Calu3 (cell line): ENCODE measurements around the gene RNMT. TPM values are rescaled to one million over a fixed set of nuclear protein-coding genes. Genes with fewer than 3 reads are reported as not detected.

Experiments
- BruUV-seq: library from RNA; stranded (reverse); fragments of 400-500 nt; replicated peaks from 2 replicates; lab custom pipeline; 2021; lab: Mats Ljungman, UMichigan
- CTCF ChIA-PET: fragments of 300-600 bp; sonication (Branson Sonifier 250); formaldehyde crosslinking; loops from one replicate; lab custom pipeline; 2022; ENCODE audit warnings: antibody characterized with exemption; lab: Charles Lee
- DNase-seq: peaks from one replicate; pipeline ENCODE4 v3.0.0; 2022
- H3K27ac Mint-ChIP-seq: one replicate; pipeline ENCODE4 v1.8.0; 2022; ENCODE audit warnings: mixed read lengths; ENCODE audit not compliant: unreplicated experiment
- H3K27me3 Mint-ChIP-seq: one replicate; pipeline ENCODE4 v1.8.0; 2022; ENCODE audit warnings: mixed read lengths; ENCODE audit not compliant: unreplicated experiment
- H3K36me3 Mint-ChIP-seq: one replicate; pipeline ENCODE4 v1.8.0; 2022; ENCODE audit warnings: mild to moderate bottlenecking, moderate library complexity, mixed read lengths; ENCODE audit not compliant: insufficient read depth, unreplicated experiment
- H3K4me1 Mint-ChIP-seq: one replicate; pipeline ENCODE4 v1.8.0; 2022; ENCODE audit warnings: mild to moderate bottlenecking, low read depth, mixed read lengths; ENCODE audit not compliant: unreplicated experiment
- H3K4me3 Mint-ChIP-seq: one replicate; pipeline ENCODE4 v1.8.0; 2022; ENCODE audit warnings: mild to moderate bottlenecking, low read depth, moderate library complexity, mixed read lengths; ENCODE audit not compliant: unreplicated experiment
- H3K9me3 Mint-ChIP-seq: one replicate; pipeline ENCODE4 v1.8.0; 2022; ENCODE audit warnings: low read depth, mixed read lengths; ENCODE audit not compliant: unreplicated experiment
- intact Hi-C: fragments of 100-400 bp; cut with micrococcal nuclease; formaldehyde crosslinking; loops from one replicate; pipeline ENCODE4 v1.10.0; 2022; ENCODE audit not compliant: unreplicated experiment
- total RNA-seq: library from RNA; stranded (reverse); gene quantifications from 2 replicates; pipeline ENCODE4 v1.2.3, GENCODE V29; 2022
- TF ChIP-seq, protein P1 (sequence below): fragments of 200-600 bp; IDR thresholded peaks from one replicate; pipeline ENCODE4 v1.8.0; 2022; ENCODE audit warnings: antibody characterized with exemption; ENCODE audit not compliant: unreplicated experiment

Gene RNMT
- total RNA-seq, 1 experiment from 2014 or later: 42.9 TPM

DNA sequence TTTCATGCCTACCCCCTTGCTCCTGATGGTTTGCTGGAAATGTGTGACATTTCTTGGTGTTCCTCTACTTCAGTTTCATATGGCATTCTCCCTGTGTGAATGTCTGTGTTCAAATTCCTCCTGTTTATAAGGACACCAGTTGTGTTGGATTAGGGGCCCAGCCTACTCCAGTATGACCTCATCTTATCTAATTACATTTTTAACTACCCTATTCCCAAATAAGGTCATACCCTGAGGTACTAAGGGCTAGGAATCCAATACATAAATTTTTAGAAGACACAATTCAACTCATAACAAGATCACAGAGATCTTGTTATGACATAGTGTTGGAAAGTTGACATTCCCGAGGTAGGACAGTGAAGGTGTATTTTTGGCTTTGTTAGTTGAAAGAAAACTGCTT lies 5.6 kb upstream of the RNMT start:
- BruUV-seq: no TSS peak
- Mint-ChIP-seq H3K27ac (no peak overlapping the region), H3K4me3 (no peak overlapping the region), H3K4me1 (peaks cover 28% of the 10 kb centered on the region), H3K27me3 (no peaks in the 10 kb centered on the region), H3K9me3 (peaks cover 2% of the 10 kb centered on the region), H3K36me3 (peaks cover 18% of the 10 kb centered on the region)
- TF ChIP-seq, protein P1, sequence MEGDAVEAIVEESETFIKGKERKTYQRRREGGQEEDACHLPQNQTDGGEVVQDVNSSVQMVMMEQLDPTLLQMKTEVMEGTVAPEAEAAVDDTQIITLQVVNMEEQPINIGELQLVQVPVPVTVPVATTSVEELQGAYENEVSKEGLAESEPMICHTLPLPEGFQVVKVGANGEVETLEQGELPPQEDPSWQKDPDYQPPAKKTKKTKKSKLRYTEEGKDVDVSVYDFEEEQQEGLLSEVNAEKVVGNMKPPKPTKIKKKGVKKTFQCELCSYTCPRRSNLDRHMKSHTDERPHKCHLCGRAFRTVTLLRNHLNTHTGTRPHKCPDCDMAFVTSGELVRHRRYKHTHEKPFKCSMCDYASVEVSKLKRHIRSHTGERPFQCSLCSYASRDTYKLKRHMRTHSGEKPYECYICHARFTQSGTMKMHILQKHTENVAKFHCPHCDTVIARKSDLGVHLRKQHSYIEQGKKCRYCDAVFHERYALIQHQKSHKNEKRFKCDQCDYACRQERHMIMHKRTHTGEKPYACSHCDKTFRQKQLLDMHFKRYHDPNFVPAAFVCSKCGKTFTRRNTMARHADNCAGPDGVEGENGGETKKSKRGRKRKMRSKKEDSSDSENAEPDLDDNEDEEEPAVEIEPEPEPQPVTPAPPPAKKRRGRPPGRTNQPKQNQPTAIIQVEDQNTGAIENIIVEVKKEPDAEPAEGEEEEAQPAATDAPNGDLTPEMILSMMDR: no peak
- no peak for DNase-seq
- CTCF ChIA-PET: no interaction called here
- intact Hi-C loops: no loop called here

DNA sequence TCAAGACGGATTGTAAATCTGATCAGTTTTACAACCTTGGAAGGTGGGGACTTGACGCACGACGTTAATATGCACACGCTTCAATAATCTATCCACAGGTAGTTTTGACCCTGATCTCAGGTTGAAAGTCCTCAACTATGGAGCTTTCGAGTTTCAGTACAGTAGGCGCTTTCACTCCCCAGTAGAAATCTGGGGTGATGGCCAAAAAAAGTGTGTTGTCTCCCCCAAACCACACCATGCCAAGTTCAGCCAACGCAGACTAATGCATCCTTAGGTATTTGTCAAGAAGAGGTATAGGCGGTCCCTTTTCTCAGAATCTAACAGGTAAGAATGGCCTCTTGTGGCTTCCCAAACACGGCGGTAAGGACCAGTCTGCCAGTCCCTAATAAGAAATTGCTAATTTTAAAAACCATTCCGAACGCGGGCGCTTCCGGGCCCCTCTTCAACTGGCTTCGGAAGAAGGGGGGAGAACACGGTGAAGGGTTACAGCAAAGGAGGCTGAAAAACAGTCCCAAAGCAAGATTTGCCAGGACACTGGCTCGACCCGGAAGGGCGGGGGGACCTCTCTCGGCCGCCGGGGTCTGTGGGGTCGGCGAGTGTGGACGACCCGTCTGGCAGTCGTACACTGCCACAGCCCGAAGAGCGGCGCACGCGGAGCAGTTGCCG lies 774 bp upstream of the RNMT start:
- CTCF ChIA-PET: interaction anchor here (0.8 kb wide), 1 partner anchor 13 kb away, joined by 5 read pairs; no protein-coding TSS in a partner anchor
- peaks cover 31% of the 10 kb centered on the region for H3K4me1 Mint-ChIP-seq
- H3K9me3 Mint-ChIP-seq: no peaks in the 10 kb centered on the region
- H3K27me3 Mint-ChIP-seq: no peaks in the 10 kb centered on the region
- DNase-seq: no peak
- intact Hi-C loops: loop anchor here (2.0 kb wide), 2 partner anchors 15 to 75 kb away; no protein-coding TSS in a partner anchor
- TSS peak; percentile 52 for BruUV-seq
- TF ChIP-seq, protein P1: no peak
- peak overlapping the region; percentile 79 for H3K4me3 Mint-ChIP-seq
- H3K36me3 Mint-ChIP-seq: peaks cover 43% of the 10 kb centered on the region
- peak overlapping the region; percentile 93 for H3K27ac Mint-ChIP-seq

DNA sequence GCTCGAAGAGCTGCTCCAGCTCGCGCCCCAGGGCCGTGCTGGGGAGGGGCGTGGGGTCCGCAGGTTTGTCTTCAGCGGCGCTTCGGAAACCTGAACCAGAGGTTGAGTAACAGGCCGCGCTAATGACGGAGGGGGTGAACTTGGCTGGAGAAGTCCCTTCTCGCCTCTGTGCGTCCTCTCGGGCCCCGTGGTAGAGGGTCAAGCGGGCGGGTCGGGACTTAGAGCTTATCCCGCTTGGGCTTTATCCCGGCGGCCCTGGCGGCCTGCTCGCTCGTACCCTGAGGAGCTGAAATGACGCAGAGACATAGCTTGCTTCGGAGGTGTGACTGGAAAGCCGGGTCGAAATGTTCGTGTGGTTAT lies 479 bp downstream of the RNMT start:
- peaks cover 54% of the 10 kb centered on the region for H3K36me3 Mint-ChIP-seq
- H3K9me3 Mint-ChIP-seq: no peaks in the 10 kb centered on the region
- TF ChIP-seq, protein P1: no peak
- CTCF ChIA-PET: interaction anchor here (0.9 kb wide), 1 partner anchor 73 kb away, joined by 3 read pairs; no protein-coding TSS in a partner anchor
- H3K4me1 Mint-ChIP-seq: peaks cover 31% of the 10 kb centered on the region
- BruUV-seq: no TSS peak
- intact Hi-C loops: loop anchor here (2.0 kb wide), 2 partner anchors 16 to 74 kb away; no protein-coding TSS in a partner anchor
- H3K27ac Mint-ChIP-seq: peak overlapping the region; percentile 90
- peak overlapping the region; percentile 79 for H3K4me3 Mint-ChIP-seq
- H3K27me3 Mint-ChIP-seq: no peaks in the 10 kb centered on the region
- peak; percentile 45 for DNase-seq

DNA sequence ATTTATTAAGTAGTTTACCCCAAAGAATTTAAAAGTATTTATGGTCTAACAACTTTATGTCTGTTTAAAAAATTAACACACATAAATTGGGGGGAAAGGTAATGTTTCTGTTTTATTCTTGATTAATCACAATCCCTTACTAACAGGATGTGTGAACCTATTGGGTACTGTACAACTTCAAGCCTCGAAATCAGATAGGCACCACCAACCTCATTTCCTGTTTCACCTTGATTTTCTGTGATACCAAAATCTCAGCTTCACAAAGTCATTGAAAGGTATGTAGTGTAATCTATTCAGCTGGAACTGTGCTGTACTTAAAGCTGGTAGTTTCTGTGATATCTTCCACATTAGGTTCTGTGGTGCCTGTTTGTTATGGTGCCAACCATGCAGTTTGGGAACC lies 4.0 kb downstream of the RNMT start:
- CTCF ChIA-PET: no interaction called here
- intact Hi-C loops: no loop called here
- peaks cover 14% of the 10 kb centered on the region for H3K4me1 Mint-ChIP-seq
- BruUV-seq: no TSS peak
- TF ChIP-seq, protein P1: no peak
- no peak overlapping the region for H3K4me3 Mint-ChIP-seq
- H3K9me3 Mint-ChIP-seq: no peaks in the 10 kb centered on the region
- no peak for DNase-seq
- no peak overlapping the region for H3K27ac Mint-ChIP-seq
- H3K27me3 Mint-ChIP-seq: no peaks in the 10 kb centered on the region
- H3K36me3 Mint-ChIP-seq: peaks cover 48% of the 10 kb centered on the region
